GM12875 (cell line): ENCODE data around the gene LIX1.

ENCODE experiments used
- H3K4me3 ChIP-seq: one replicate; pipeline ENCODE4 v1.5.1; 2011; ENCODE audit warnings: low read depth, low read length, control low read depth
- CTCF ChIP-seq: IDR thresholded peaks from 2 replicates; pipeline ENCODE4 v1.5.1; 2011; ENCODE audit warnings: low read depth, mild to moderate bottlenecking, control low read depth, inconsistent platforms, low read length, moderate library complexity, borderline replicate concordance; ENCODE audit not compliant: insufficient read depth

Gene LIX1

GRCh38 chr5:97096846-97097245 lies 45.6 kb downstream of the LIX1 start:
- H3K4me3 ChIP-seq: no peak overlapping the region
- TF ChIP-seq CTCF: no peak

DNA sequence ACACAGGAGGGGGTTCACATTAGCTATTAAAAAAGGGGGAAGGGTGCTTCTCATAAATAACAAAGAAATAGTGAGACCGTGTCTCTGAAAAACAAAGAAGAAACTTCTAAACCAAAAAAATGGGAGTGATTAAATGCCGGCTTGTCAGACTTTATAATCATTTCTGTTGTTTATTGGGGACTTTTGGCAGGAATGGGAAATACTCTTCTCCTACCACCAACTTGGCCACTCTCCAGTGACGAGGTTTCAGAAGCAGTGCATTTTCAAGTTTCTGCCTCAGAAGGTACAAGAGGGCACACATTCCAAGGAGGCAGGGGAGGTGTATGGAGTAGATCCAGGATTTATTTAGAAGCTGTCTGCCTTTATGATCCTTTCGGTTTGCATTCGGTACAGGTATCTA lies 46.2 kb downstream of the LIX1 start:
- no peak for TF ChIP-seq CTCF
- no peak overlapping the region for H3K4me3 ChIP-seq

DNA sequence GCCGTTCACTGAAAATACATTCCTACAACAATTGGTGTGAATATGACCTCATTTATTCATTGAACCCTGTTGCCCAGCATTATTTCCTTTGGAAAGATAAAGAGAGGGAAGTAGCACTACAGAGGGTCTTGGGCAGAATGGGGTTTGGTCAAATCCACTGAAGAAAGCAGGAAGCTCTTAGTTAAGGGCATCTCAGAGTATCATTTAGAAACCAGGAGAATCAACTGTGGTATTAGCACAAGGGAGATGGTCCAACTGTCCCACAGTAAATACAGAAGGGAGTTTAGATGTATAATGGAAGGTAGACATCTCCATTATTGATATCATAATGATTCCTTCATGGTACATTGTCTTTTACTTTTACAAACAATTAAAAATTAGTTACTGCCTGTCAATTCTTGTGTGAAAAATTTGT lies 47.1 kb downstream of the LIX1 start:
- TF ChIP-seq CTCF: no peak
- H3K4me3 ChIP-seq: no peak overlapping the region

GRCh38 chr5:97094579-97095317 lies 47.7 kb downstream of the LIX1 start:
- no peak overlapping the region for H3K4me3 ChIP-seq
- no peak for TF ChIP-seq CTCF

GRCh38 chr5:97093193-97093592 lies 49.2 kb downstream of the LIX1 start:
- no peak for TF ChIP-seq CTCF
- H3K4me3 ChIP-seq: no peak overlapping the region

DNA sequence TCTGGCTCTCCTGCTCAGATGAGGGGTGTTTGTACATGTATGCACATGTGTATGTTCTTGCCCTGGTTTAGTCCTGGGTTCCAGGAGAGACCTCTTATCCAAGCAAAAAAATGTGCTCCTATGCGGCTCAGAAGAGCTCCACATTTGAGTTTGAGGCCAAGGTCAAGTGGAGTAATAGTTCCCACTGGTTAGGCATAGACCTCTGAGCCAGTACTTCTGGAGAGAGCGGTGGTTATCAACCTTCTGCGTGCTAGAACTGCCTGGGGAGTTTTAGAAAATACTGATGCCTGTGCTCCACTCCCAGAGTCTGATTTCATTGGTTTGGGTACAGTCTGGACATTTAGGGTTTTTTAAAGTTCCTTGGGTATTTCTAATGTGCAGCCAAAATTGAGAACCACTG lies 51.5 kb downstream of the LIX1 start:
- H3K4me3 ChIP-seq: no peak overlapping the region
- no peak for TF ChIP-seq CTCF

DNA sequence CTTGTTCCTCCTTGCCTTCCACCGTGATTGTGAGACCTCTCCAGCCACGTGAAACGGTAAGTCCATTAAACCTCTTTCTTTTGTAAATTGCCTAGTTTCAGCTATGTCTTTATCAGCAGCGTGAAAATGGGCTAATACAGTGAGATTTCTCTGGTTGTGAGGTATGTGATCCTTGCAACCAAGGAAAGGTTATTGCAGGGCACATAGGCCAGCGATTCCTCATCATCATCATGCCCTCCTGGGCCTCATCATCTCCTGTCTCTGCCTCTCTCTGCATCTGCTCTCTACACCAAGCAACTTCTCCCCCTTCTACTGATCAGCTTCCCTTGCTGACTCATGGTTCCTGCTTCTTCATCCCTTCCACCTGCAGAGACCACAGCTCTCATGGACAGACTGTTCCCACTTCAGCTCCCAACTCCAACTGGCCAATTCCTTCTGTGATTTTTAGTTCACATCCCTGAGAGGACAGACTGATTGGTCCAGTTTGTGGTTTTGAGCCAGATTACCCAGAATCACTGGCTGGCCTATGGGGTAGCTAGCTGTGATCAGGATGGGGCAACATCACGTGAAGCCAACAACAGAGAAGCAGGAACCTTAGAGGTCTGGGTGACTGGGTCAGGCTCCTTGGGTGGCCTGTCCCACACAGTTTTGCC lies 53.1 kb downstream of the LIX1 start:
- no peak overlapping the region for H3K4me3 ChIP-seq
- no peak for TF ChIP-seq CTCF
